ENCODE data around the gene SAMD9. TPM values are rescaled to one million over a fixed set of nuclear protein-coding genes. Genes with fewer than 3 reads are reported as not detected.
"Not testable (repeated sequence)": the region's sequence is repeated elsewhere in the genome, so short reads cannot be mapped to it uniquely, and the experiment has no call there.

SAMD9 gene
- total and polyA plus RNA-seq, 2 donors (not counting 3 experiments of a cell fraction or from before 2014, with no cell fraction given) = 0.92 to 6.8 TPM

DNA sequence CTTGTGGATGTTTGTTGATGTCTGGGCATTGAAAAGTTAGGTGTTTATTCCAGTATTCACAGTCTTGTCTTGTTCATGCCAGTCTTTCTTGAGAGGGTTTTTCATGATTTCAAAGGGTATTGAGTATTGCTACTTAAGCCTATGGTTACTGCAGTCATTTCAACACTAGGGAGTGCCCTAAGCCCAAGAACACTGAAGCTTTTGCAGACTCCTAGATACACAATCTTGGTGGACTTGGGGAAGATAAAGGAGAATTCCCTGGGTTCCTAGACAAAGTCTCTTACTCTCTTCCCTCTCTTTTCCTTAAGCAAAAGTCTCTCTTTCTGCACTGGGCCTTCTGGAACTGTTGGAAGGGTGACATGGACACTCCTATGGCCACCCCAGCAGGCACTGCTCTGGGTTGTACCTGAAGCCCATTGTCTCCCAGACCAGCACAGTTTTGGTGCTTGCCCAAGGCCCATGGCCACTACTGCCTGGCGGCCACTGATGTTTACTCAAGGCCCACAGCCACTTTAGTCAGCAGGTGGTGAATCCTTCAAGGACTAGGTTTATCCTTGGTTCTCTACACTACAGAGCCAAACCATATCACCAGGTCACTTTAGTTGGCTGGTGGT lies 24.9 kb downstream of the SAMD9 start:
- intact Hi-C loops (cut with micrococcal nuclease) (loop anchor here (1.0 to 5.0 kb wide), 2 partner anchors 135 to 459 kb away; no protein-coding TSS in a partner anchor), dilution Hi-C loops (cut with MboI; ENCODE audit: extremely low pct_ligation_motif_present, low sequenced_read_pairs) (no loop called here)
- Histone ChIP-seq H2AFZ (ENCODE audit: low read depth, low read length) (no peak overlapping the region), H3K36me3 (ENCODE audit: control insufficient read depth in 2 of 2, extremely low read depth in 1 of 2, insufficient read depth in 2 of 2, low read length in 2 of 2) (no peaks in the 10 kb centered on the region), H3K4me1 (ENCODE audit: control insufficient read depth, extremely low read depth, insufficient read depth, low read length) (no peaks in the 10 kb centered on the region), H4K20me1 (replicated peaks; ENCODE audit: control insufficient read depth, extremely low read depth, insufficient read depth, low read length) (no peaks in the 10 kb centered on the region), H3K79me2 (ENCODE audit: control insufficient read depth, insufficient read depth, low read length) (no peaks in the 10 kb centered on the region), H3K27me3 (ENCODE audit: control insufficient read depth in 2 of 2, insufficient read depth in 2 of 2, low read length in 2 of 2) (peaks cover 11 to 19% of the 10 kb centered on the region in 2 experiments), H3K9ac (replicated peaks; ENCODE audit: extremely low read depth, insufficient read depth, low read length) (no peak overlapping the region), H3K4me2 (ENCODE audit: insufficient read depth, low read length) (no peak overlapping the region), H3K27ac (ENCODE audit: insufficient read depth, low read depth, low read length) (no peak overlapping the region), H3K9me3 (replicated peaks; ENCODE audit: control insufficient read depth, insufficient read depth, low read length) (no peaks in the 10 kb centered on the region), H3K4me3 (replicated peaks in 1 of 3; ENCODE audit: insufficient read depth in 1 of 3, low read depth in 1 of 3, low read length in 3 of 3) (no peak overlapping the region), H3K9me1 (replicated peaks; ENCODE audit: control insufficient read depth, extremely low read depth, insufficient read depth, low read length) (no peaks in the 10 kb centered on the region)
- FAIRE-seq (peak; percentile 4), DNase-seq (ENCODE audit: low read depth, low spot score) (peak; percentile 56)
- TF ChIP-seq MYC (IDR thresholded peaks at IDR 0.05; ENCODE audit: low read depth, low read length) = no peak
- TF ChIP-seq, protein P1, sequence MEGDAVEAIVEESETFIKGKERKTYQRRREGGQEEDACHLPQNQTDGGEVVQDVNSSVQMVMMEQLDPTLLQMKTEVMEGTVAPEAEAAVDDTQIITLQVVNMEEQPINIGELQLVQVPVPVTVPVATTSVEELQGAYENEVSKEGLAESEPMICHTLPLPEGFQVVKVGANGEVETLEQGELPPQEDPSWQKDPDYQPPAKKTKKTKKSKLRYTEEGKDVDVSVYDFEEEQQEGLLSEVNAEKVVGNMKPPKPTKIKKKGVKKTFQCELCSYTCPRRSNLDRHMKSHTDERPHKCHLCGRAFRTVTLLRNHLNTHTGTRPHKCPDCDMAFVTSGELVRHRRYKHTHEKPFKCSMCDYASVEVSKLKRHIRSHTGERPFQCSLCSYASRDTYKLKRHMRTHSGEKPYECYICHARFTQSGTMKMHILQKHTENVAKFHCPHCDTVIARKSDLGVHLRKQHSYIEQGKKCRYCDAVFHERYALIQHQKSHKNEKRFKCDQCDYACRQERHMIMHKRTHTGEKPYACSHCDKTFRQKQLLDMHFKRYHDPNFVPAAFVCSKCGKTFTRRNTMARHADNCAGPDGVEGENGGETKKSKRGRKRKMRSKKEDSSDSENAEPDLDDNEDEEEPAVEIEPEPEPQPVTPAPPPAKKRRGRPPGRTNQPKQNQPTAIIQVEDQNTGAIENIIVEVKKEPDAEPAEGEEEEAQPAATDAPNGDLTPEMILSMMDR (IDR thresholded peaks at IDR 0.05; ENCODE audit: extremely low read depth in 1 of 2, insufficient read depth in 1 of 2, low read depth in 1 of 2, low read length in 2 of 2) = peak; percentile 23 to 42
- no TSS peak for BruUV-seq (replicated peaks)
- ChIA-PET POLR2A (no interaction called here), CTCF (interaction anchor here (0.9 to 4.9 kb wide), 11 partner anchors 11 to 458 kb away, joined by 3 to 73 read pairs (median 3); partner anchors contain the start of genes HEPACAM2, SAMD9 and VPS50)

DNA sequence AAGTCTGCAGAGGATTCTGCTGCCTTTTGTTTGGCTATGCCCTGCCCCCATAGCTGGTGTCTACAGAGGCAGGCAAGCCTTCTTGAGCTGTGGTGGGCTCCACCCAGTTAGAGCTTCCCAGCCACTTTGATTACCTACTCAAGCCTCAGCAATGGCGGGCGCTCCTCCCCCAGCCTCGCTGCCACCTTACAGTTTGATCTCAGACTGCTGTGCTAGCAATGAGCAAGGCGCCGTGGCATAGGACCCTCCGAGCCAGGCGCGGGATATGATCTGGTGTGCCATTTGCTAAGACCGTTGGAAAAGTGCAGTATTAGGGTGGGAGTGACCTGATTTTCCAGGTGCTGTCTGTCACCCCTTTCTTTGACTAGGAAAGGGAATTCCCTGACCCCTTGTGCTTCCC lies 44.4 kb downstream of the SAMD9 start:
- DNase-seq (ENCODE audit: low read depth, low spot score); H3K9ac ChIP-seq (replicated peaks; ENCODE audit: extremely low read depth, insufficient read depth, low read length); POLR2A ChIA-PET; intact Hi-C loops (cut with micrococcal nuclease); H4K20me1 ChIP-seq (replicated peaks; ENCODE audit: control insufficient read depth, extremely low read depth, insufficient read depth, low read length); dilution Hi-C loops (cut with MboI; ENCODE audit: extremely low pct_ligation_motif_present, low sequenced_read_pairs); H3K4me3 ChIP-seq (replicated peaks in 1 of 3; ENCODE audit: insufficient read depth in 1 of 3, low read depth in 1 of 3, low read length in 3 of 3); H3K27ac ChIP-seq (ENCODE audit: insufficient read depth, low read depth, low read length); FAIRE-seq; H3K9me1 ChIP-seq (replicated peaks; ENCODE audit: control insufficient read depth, extremely low read depth, insufficient read depth, low read length); H3K36me3 ChIP-seq (ENCODE audit: control insufficient read depth in 2 of 2, extremely low read depth in 1 of 2, insufficient read depth in 2 of 2, low read length in 2 of 2); H3K4me2 ChIP-seq (ENCODE audit: insufficient read depth, low read length); H3K27me3 ChIP-seq (ENCODE audit: control insufficient read depth in 2 of 2, insufficient read depth in 2 of 2, low read length in 2 of 2); H3K79me2 ChIP-seq (ENCODE audit: control insufficient read depth, insufficient read depth, low read length); H2AFZ ChIP-seq (ENCODE audit: low read depth, low read length); CTCF ChIA-PET; H3K9me3 ChIP-seq (replicated peaks; ENCODE audit: control insufficient read depth, insufficient read depth, low read length); BruUV-seq (replicated peaks); H3K4me1 ChIP-seq (ENCODE audit: control insufficient read depth, extremely low read depth, insufficient read depth, low read length): not testable (repeated sequence)
